Stimulated activated CD8-positive, alpha-beta memory T cell treated with anti-CD3 and anti-CD28 coated beads, Interleukin-15, amount 100 ng/mL, for 1 hour (primary cell): ENCODE measurements around the gene IFNL2.
"Not testable (repeated sequence)": the region's sequence is repeated elsewhere in the genome, so short reads cannot be mapped to it uniquely, and the experiment has no call there.

ENCODE experiments used
- DNase-seq: peaks from one replicate; pipeline ENCODE4 v3.0.0-alpha.2; 2020; ENCODE audit warnings: low read depth

IFNL2 gene

DNA sequence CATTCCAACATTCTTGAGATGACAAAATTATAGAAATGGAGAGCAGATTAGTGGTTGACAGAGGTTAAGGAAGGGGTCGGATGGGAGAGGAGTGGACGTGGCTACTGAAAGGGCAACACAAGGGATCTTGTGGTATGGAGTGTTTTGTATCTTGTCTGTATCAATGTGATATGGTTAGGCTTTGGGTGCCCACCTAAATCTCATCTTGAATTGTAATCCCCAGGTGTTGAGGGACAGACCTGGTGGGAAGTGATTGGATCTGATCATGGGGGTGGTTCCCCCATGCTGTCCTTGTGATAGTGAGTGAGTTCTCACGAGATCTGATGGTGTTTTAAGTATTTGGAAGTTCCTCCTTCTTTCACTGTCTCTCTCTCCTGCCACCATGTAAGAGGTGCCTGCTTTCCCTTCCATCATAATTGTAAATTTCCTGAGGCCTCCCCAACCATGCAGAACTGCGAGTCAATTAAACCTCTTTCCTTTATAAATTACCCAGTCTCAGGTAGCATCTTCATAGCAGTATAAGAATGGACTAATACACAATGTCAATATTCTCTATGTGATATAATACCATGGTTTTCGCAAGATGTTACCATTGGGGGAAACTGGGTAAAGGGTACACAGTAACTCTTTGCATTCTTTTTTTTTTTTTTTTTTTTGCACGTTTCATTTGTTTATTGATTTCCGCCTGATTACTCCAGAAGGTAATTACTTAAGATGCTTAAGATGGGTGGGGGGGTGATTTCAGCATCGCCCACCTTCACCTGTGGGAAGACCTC, 14.6 kb upstream of the IFNL2 start:
- DNase-seq = no peak

DNA sequence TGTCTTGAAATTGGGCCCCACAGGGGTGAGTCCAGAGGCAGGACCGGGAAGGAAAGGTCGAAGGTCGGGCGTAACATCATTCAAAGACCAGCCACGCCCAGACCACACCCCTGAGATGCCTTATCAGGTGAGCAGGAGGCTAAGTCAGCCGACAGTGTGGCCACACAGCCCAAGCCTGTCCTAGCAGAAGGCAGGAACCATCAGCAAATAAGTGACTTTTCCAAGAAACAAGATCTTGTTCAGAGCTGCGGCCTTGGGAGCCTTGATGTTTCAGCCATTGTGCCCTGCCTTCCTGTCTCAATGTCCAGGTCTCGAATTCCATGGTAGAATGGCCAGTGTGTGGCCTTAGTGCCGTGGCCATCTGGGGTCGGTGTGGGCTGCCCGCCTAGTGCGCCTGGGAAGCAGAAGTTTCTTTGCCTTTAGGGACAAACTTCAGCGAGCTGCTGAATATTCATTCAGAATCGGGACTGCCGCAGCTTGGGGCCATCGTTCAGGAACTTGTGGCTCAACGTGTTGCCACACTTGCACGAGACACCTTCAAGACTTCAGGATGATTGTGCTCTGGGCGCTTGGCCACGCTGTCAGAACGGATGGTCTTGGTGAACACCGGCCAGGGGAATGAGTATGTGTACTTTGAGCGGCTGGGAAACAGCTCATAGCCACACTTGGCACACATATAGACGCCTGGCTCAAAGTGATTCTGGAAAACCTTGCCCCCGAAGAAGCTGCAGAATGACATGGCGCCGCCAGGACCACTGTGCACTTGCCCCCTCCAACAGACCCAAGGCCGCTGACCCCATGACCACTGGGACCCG, 13.5 kb upstream of the IFNL2 start:
- no peak for DNase-seq

DNA sequence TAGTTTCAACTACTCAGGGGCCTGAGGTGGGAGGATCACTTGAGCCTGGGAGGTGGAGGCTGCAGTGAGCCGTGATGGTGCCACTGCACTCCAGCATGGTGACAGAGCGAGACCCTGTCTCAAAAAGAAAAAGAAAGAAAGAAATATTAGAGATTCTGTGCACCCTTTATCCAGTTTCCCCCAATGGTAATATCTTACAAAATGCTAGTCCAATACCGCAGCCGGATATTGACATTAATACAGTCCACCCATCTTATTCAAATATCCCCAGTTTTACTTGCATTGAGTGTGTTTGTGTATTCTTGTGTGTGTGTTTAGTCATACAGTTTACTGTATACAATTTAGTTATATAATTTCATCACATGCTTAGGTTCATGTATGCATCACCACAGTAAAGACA, 11.0 kb upstream of the IFNL2 start:
- no peak for DNase-seq

DNA sequence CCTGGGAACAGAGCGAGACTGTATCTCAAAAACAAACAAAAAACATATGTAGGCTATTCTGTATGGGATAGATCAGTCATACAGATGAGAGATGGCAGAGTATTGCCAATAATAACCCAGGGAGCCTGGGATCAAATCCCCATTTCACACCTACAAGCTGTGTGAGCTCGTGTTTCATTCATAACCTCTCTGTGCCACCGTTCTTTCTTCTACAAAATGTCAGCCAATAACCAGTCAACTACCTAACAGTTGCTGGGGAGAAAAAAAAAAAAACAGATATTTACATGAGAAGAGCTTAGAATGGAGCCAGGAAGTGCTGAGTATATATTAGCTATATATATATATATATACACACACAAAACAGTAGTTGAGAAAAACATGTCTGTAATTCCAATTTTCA, 6.5 kb upstream of the IFNL2 start:
- DNase-seq = no peak

DNA sequence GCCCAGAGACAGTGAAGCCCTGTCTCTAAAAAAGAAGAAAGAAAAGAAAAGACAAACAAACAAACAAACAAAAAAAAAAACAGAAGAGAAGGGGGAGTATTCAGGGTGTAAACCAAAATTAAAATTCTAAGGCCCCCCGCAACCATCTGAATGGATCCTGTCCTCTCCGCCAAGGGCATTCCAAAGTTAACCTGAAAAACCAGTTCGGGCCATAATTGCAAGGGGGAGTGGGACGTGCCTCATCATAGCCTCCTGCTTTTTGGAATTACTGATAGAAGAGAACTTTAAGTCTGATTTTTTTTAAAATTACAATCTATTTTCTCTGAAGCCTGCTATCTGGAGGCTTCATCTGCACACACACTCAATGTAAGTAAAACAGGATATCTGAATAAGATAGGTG, 5.7 kb upstream of the IFNL2 start:
- no peak for DNase-seq

DNA sequence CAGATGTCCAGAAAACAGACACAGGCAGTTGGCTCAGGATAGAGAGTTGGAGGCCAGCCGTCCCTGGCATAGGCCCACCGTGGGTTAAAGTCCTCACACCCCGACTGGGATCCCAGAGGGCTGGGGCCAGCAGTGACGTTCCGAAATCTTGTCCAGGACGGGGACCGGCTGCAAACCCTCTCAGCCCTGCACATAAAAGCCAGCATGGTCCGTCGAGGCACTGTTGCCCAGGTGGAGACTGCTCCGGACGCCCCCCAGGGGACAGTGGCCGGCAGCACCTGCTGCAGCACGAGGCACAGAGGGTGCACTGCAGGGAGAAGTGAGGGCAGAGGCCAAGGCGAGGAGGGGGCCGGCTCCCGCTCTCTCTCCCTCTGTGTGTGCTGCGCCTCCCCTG, 4.3 kb upstream of the IFNL2 start:
- DNase-seq = no peak

DNA sequence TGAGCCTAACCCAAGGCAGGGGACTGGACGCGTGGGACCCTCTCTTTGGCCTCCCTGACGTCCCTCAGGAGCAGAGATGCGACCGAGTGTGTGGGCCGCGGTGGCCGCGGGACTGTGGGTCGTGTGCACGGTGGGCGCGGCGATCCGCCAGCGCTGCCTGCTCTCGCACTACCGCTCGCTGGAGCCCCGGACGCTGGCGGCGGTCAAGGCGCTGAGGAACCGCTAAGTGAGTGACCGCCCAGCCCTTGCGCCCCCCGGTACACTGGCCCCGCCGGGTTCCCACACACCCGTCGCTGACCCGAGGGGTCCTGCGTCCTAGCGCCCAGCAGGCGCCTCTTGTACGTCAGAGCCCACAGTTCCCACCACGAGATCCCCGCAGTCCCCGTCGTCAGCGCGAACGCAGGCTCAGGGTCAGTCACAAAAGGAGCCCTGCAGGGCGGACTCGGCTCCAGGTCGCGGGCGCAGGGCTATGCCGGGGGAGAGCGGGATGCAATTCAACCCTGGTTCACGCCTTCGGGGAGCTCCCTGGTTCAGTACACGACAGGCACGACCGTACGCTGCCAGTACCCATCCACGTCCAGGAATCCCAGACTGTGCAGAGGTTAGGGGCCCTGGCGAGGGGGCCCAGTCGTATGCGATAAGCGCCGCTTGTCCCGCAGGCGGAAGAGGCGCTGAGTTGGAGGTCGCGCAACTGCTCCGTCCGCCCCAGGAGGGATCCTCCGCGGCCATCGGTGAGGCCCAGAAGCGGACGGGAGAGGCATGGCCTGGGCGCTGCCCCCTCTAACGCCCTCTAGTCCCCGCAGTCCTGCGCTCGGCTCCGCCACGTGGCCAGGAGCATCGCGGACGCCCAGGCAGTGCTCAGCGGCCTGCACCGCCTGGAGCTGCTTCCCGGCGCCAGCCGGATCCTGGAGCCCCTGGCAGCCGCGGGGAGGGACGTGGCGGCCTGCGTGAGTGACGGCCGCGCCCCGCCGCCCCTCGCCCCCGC, 3.6 kb upstream of the IFNL2 start:
- DNase-seq = no peak

DNA sequence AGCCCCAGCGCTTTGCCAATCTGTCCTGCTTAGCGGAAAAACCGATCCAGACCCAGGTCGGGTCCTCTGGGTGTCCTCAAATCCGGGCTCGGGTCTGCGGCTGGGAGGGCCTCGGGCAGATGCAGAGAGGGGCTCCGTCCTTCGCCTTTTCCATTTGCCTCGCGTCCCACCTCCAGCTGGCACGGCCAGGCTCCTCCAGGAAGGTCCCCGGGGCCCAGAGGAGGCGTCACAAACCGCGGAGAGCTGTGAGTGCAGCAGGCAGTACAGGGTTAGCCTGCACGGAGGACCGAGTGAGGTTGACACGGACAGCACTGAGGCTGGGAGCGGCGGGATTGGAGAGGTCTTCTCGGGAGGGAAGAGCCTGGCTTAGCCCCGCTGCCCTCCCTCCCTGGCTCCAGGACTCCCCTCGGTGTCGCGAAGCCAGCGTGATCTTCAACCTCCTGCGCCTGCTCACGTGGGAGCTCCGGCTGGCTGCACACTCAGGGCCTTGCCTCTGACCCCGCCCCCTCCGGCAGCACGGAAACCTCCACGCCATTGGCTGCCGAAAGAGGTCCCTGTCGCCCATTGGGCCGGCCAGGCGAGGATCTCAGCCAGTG, 2.8 kb upstream of the IFNL2 start:
- no peak for DNase-seq

DNA sequence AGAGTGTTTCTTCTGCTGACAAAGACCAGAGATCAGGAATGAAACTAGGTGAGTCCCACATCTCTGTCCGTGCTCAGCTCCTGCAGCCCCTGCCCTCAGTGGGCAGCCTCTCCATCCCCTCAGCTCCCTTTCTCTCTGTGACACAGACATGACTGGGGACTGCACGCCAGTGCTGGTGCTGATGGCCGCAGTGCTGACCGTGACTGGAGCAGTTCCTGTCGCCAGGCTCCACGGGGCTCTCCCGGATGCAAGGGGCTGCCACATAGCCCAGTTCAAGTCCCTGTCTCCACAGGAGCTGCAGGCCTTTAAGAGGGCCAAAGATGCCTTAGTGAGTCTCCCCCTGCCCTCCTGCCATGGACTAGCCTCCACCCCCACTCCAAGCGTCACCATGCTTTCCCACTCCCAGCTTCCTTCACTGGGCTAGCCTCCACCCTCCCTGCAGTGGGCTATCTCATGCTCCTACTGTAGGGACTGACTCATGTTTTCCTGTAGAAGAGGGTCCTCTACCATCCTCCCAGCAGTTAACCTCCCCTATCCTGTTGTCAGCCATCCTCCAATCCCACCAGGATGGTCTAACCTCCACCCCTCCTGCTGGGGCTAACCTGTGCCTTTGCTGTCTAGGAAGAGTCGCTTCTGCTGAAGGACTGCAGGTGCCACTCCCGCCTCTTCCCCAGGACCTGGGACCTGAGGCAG, 481 bp downstream of the IFNL2 start:
- not testable (repeated sequence) for DNase-seq

DNA sequence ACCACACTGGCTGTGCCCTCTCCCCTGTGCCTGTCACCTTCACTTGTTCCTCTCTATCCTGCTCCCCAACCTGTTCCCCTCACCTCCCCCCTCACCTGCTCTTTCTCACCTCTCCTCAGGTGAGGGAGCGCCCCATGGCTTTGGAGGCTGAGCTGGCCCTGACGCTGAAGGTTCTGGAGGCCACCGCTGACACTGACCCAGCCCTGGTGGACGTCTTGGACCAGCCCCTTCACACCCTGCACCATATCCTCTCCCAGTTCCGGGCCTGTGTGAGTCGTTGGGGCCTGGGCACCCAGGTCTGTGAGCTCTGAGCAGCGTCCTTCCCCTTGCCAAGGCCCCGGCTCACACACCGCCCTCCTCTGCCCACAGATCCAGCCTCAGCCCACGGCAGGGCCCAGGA, 1.2 kb downstream of the IFNL2 start:
- not testable (repeated sequence) for DNase-seq

DNA sequence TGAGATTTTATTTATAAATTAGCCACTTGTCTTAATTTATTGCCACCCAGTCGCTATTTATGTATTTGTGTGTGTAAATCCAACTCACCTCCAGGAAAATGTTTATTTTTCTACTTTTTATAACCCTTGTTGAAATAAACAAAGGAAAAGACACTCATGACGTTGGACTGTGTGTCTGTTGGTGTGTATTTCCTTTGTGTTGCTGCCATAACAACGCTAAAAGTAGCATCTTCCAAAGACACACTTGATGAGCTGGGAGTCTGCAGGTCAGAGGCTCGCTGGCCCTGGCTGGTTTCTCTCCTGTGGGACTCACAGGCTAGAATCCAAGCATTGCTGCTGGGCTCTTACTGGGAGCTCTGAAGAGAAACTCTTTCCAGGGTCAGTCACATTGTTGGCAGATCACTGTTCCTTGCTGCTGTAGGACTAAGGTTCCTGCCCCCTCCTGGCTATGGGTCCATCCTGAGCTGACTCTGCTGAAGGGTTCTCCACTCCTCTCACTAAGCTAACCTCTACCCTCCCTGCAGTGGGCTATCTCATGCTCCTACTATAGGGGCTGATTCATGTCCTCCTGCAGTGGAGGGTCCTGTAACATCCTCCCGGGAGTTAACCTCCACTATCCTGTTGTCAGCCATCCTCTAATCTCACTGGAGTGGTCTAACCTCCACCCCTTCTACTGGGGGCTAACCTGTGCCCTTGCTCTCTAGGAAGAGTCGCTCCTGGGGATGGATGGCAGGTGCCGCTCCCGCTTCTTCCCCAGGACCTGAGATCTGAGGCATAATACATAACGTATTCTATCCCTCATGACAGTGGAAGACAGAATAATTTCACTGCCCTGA, 2.1 kb downstream of the IFNL2 start:
- DNase-seq = no peak

DNA sequence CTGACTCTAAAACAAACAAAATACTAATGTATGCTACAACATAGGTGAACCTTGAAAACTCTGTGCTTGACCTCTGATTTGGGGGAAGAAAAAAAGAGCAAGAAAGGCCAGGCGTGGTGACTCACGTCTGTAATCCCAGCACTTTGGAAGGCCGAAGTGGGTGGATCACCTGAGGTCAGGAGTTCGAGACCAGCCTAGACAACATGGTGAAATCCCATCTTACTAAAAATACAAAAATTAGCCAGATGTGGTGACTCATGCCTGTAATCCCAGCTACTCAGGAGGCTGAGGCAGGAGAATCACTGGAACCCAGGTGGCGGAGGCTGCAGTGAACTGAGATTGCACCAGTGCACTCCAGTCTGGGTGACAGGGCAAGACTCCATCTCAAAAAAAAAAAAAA, 5.7 kb downstream of the IFNL2 start:
- not testable (repeated sequence) for DNase-seq

DNA sequence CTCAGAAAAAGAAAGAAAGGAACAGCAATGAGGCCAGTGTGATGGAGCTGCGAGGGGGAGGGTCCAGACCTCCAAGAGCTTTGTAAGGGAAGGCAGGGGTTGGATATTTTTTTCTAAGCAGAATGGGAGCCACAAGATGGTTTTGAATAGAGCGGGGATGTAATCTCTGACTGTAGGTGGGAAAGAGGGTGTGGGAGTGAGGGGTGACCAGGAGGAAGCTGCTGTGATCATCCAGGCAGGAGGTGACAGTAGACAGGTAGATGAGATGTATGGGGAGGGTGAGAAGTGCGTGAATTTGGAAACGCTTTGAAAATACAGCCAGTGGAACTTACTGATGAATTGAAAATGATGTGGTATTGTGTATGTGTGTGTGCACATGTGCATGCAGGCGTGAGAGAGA, 7.4 kb downstream of the IFNL2 start:
- no peak for DNase-seq

DNA sequence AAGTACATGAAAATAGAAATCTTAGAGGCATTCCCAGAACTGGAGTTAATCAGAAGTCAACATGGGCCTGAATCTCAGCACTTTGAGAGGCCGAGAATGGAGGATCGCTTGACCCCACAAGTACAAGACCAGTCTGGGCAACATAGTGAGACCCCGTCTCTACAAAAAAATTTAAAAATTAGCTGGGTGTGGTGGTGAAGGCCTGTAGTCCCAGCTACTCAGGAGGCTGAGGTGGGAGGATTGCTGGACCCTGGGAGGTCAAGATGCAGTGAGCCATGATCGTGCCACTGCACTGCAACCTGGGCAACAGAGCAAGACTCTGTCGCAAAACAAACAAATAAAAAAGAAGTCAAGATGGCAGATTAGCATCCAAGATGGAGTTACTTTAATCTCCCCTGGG, 8.5 kb downstream of the IFNL2 start:
- DNase-seq = no peak

DNA sequence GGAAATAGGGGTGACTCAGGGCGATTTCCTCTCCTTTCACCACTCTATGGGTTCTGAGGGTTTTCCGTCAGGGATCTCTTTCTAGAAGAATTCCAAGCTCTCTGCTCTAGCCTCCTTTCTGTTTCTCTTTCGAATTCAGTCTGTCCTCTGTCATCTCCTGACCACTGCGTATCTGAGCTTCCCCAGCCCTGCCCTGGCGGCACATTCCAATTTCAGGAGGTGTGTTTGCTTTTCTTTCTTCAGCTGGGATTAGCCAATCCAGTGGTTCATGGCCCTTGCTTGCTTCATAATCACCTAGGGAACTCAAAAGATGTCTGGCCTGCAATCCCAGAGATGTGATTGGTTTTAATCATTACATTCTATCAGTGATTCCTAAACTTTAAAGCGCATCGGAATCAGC, 9.4 kb downstream of the IFNL2 start:
- DNase-seq = no peak

DNA sequence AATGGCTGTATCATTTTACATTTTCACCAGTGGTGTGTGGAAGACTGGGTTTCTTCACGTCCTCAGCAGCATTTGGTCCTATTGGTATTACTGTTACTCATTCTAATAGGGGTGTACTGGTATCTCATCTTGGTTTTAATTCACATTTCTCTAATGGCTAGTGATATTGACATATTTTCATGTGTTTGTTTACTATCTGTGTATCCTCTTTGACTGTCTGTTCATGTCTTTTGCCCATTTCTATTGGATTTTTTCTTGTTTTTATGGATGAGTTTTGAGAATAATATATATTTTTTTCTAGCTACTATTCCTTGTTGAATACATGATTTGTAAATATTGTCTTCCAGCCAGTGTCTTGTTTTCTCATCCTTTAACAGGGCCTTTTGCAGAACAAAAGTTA, 13.8 kb downstream of the IFNL2 start:
- DNase-seq = no peak

DNA sequence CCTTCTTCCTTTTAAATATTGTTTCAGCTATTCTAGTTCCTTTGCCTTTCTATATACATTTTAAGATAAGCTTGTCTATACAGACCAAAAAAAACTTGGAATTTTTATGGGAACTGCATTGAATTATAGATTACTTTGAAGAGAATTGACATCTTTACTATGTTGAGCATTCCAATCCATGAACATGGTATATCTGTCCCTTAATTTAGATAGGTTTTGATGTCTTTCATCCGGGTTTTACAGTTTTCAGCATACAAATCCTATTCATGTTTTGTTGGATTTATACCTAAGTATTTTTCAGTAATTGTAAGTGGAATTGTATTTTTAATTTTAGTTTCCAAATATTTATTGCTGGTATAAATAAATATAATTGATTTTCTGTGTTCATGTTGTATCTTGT, 15.8 kb downstream of the IFNL2 start:
- DNase-seq = no peak

DNA sequence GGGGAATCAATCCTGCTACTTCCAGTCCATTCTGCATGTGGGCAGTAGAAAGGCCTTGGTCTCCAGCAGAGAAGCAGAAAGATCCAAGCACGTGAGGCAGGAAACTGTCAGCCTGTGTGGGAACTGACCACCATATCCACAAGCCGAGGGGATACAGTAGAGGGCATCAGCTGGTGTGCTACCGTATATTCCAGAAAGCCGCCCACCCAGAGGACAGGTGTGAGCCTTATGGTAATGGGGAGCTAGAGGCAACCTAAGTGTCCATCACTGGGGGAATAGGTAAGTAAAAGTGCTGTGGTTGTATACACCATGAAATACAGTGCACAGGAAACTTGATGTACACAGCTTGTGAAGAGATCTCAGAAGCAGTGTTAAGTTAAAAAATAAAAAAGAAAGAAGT, 25.2 kb downstream of the IFNL2 start:
- no peak for DNase-seq

DNA sequence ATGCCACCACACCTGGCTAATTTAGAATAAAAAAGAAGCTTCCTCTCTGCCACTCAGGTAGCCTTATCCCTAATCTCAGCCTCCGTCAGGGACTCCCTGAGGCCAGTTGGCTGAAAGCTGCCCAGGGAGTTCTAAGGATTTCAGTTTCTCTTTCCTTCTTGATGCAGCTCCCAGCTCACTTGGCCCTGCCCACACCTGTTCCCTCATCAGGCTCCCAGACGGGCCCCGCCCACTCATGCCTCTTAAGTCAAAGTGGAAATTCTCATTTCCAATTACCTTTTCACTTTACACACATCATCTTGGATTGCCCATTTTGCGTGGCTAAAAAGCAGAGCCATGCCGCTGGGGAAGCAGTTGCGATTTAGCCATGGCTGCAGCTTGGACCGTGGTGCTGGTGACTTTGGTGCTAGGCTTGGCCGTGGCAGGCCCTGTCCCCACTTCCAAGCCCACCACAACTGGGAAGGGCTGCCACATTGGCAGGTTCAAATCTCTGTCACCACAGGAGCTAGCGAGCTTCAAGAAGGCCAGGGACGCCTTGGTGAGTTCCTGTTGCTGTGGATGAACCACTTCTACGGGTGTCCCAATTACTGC, 28.0 kb downstream of the IFNL2 start, which contains the start of gene IFNL1:
Gene IFNL1 (plus strand): TSS at position 353 of the 591 bp plus-strand sequence. CDS start 15 bp downstream, at position 368.
- no peak for DNase-seq

DNA sequence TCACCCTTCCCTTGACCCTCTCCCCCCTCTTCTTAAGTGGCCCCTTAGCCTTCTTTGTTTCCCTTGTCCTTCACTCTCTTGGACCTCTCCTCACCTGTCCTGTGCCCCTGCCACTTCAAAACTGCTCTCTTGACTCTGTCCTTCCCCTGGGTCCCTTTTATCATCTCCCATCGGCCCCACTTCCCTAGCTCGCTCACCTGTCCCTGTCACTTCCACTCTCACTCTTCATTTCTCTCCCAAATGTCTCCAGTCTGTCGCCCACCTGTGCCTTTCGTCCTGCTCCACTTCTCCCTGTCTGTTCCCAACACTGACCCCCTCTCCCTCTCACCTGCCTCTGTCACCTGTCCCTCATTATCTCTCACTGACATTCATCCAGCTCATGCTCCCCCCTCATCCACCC, 28.7 kb downstream of the IFNL2 start:
- DNase-seq = no peak
